Umbilical cord (tissue), 2 donors: ENCODE measurements around the gene UBE2N. TPM values are rescaled to one million over a fixed set of nuclear protein-coding genes. Genes with fewer than 3 reads are reported as not detected.
A peak's percentile ranks its signal among the peaks of the same experiment; 100 is the strongest.
"Not testable (repeated sequence)": the region's sequence is repeated elsewhere in the genome, so short reads cannot be mapped to it uniquely, and the experiment has no call there.

ENCODE experiments used
- DNase-seq: peaks from one replicate; pipeline ENCODE4 v3.0.0-alpha.2; 2015; ENCODE audit warnings: low spot score
- total RNA-seq: library from RNA; depleted of rRNA; stranded (reverse); fragments of >200 nt; gene quantifications from one replicate; pipeline ENCODE4 v1.2.3, GENCODE V29; 2014; ENCODE audit warnings: low replicate concordance; ENCODE audit not compliant: insufficient read depth

Gene UBE2N
- total RNA-seq, 1 donor from 2014 or later, result 68.1 TPM

GRCh38 chr12:93443576-93443975, 1.8 kb upstream of the UBE2N start:
- no peak for DNase-seq

GRCh38 chr12:93442411-93443340, 929 bp upstream of the UBE2N start:
- DNase-seq, result no peak

GRCh38 chr12:93441081-93441616, 598 bp downstream of the UBE2N start:
- DNase-seq, result no peak

GRCh38 chr12:93440043-93440835, 1.5 kb downstream of the UBE2N start:
- DNase-seq, result no peak

GRCh38 chr12:93438266-93439050, 3.3 kb downstream of the UBE2N start:
- DNase-seq, result no peak

- DNase-seq, result no peak
Observed at GRCh38 chr12:93434256-93434865, 7.4 kb downstream of the UBE2N start.

- DNase-seq, result not testable (repeated sequence)
Observed at GRCh38 chr12:93432031-93432430, 9.7 kb downstream of the UBE2N start.

- no peak for DNase-seq
Observed at GRCh38 chr12:93430280-93430679, 11.5 kb downstream of the UBE2N start.

GRCh38 chr12:93429852-93430251, 11.9 kb downstream of the UBE2N start:
- no peak for DNase-seq

GRCh38 chr12:93429448-93429847, 12.3 kb downstream of the UBE2N start:
- DNase-seq, result no peak

GRCh38 chr12:93427779-93428564, 13.8 kb downstream of the UBE2N start:
- DNase-seq, result peak; percentile 71

- DNase-seq, result no peak
Observed at GRCh38 chr12:93426412-93426805, 15.3 kb downstream of the UBE2N start.

- DNase-seq, result peak; percentile 57
Observed at GRCh38 chr12:93425736-93426411, 15.9 kb downstream of the UBE2N start.

- no peak for DNase-seq
Observed at GRCh38 chr12:93422050-93422449, 19.7 kb downstream of the UBE2N start.

GRCh38 chr12:93419388-93420034, 22.2 kb downstream of the UBE2N start:
- peak; percentile 55 for DNase-seq

- no peak for DNase-seq
Observed at GRCh38 chr12:93417967-93418480, 23.7 kb downstream of the UBE2N start.

GRCh38 chr12:93415723-93416464, 25.9 kb downstream of the UBE2N start:
- no peak for DNase-seq

GRCh38 chr12:93413064-93413463, 28.7 kb downstream of the UBE2N start:
- no peak for DNase-seq
